NCI-H2227 (cell line): ENCODE results near the gene SLC25A24.

Source experiments
- DNase-seq: peaks from one replicate; lab custom pipeline; 2025; ENCODE audit not compliant: unreplicated experiment; lab: John Stamatoyannopoulos, UW

The SLC25A24 gene

GRCh38 chr1:108106775-108107174 lies 93.4 kb downstream of the SLC25A24 start:
- DNase-seq, result no peak

- no peak for DNase-seq
Observed at GRCh38 chr1:108100148-108100547, 100.0 kb downstream of the SLC25A24 start.

- DNase-seq, result no peak
Observed at GRCh38 chr1:108097018-108097417, 103.1 kb downstream of the SLC25A24 start.

GRCh38 chr1:108096089-108096488 lies 104.1 kb downstream of the SLC25A24 start:
- no peak for DNase-seq

GRCh38 chr1:108089477-108089876 lies 110.7 kb downstream of the SLC25A24 start:
- no peak for DNase-seq

GRCh38 chr1:108085628-108086027 lies 114.5 kb downstream of the SLC25A24 start:
- DNase-seq, result no peak

GRCh38 chr1:108084866-108085477 lies 115.2 kb downstream of the SLC25A24 start:
- DNase-seq, result no peak
